ENCODE data around the gene ATP2B2.

DNA sequence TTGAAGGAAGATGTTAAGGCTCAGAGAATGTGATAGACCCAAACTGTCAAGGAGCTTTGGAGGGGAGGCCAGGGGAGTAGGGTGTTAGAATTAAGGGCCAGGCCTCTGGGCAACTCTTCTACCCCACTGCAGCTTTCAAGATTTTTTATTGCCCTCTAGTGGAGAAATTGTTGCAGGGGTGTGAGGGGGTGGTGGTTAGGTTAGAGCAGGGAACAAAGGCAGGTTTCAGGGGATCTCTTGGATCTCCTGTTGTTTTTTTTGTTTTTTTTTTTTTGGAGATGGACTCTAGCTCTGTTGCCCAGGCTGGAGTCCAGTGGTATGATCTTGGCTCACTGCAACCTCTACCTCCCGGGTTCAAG is 183.1 kb downstream of the ATP2B2 start:
- no peak for TF ChIP-seq CTCF (IDR thresholded peaks at IDR 0.05)
- TF ChIP-seq POLR2A (IDR thresholded peaks at IDR 0.05), result no peak

Measured in thyroid gland (tissue), 4 donors.